ENCODE results near the gene MCC. TPM values are rescaled to one million over a fixed set of nuclear protein-coding genes. Genes with fewer than 3 reads are reported as not detected.

Gene MCC
- total RNA-seq, 1 experiment from 2014 or later: 0.41 TPM

GRCh38 chr5:112983363-112983762, 504.9 kb downstream of the MCC start:
- BruUV-seq (replicated peaks): no TSS peak
- H3K4me3 ChIP-seq (ENCODE audit: low read depth in 2 of 2, low read length in 2 of 2): no peak overlapping the region
- no peaks in the 10 kb centered on the region for H3K9me3 ChIP-seq (ENCODE audit: control insufficient read depth, insufficient read depth, low read depth, low read length)
- in situ Hi-C loops (cut with HindIII; ENCODE audit: low pct_unique_long_range_greater_than_20kb, low sequenced_read_pairs) (no loop called here), intact Hi-C loops (cut with micrococcal nuclease; ENCODE audit: unreplicated experiment) (no loop called here)
- CTCF ChIA-PET: no interaction called here
- ATAC-seq: no peak; the same call in 1 of the 2 replicates
- DNase-seq (ENCODE audit: low read depth, low spot score): no peak
- H3K4me1 ChIP-seq (ENCODE audit: control insufficient read depth, insufficient read depth, low read length): peaks cover 30% of the 10 kb centered on the region
- TF ChIP-seq CTCF (IDR thresholded peaks at IDR 0.05): no peak
- no peak for TF ChIP-seq SIN3A (IDR thresholded peaks at IDR 0.05; ENCODE audit: borderline replicate concordance, insufficient read depth, low read depth, low read length)
- no peak for TF ChIP-seq POLR2AphosphoS5 (IDR thresholded peaks at IDR 0.05; ENCODE audit: low read depth, low read length)
- no peak for TF ChIP-seq TCF7L2 (IDR thresholded peaks at IDR 0.05; ENCODE audit: low read depth, low read length)
- TF ChIP-seq, protein P1, sequence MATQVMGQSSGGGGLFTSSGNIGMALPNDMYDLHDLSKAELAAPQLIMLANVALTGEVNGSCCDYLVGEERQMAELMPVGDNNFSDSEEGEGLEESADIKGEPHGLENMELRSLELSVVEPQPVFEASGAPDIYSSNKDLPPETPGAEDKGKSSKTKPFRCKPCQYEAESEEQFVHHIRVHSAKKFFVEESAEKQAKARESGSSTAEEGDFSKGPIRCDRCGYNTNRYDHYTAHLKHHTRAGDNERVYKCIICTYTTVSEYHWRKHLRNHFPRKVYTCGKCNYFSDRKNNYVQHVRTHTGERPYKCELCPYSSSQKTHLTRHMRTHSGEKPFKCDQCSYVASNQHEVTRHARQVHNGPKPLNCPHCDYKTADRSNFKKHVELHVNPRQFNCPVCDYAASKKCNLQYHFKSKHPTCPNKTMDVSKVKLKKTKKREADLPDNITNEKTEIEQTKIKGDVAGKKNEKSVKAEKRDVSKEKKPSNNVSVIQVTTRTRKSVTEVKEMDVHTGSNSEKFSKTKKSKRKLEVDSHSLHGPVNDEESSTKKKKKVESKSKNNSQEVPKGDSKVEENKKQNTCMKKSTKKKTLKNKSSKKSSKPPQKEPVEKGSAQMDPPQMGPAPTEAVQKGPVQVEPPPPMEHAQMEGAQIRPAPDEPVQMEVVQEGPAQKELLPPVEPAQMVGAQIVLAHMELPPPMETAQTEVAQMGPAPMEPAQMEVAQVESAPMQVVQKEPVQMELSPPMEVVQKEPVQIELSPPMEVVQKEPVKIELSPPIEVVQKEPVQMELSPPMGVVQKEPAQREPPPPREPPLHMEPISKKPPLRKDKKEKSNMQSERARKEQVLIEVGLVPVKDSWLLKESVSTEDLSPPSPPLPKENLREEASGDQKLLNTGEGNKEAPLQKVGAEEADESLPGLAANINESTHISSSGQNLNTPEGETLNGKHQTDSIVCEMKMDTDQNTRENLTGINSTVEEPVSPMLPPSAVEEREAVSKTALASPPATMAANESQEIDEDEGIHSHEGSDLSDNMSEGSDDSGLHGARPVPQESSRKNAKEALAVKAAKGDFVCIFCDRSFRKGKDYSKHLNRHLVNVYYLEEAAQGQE (IDR thresholded peaks at IDR 0.05; ENCODE audit: insufficient read depth in 1 of 2, low read depth in 2 of 2, low read length in 1 of 2): no peak
- H3K27me3 ChIP-seq (ENCODE audit: control insufficient read depth, insufficient read depth, low read length): no peaks in the 10 kb centered on the region
- POLR2A ChIA-PET: no interaction called here
- H3K27ac ChIP-seq (ENCODE audit: low read length): no peak overlapping the region
- peaks cover 2% of the 10 kb centered on the region; the same call in 1 of the 2 replicates for H3K36me3 ChIP-seq (ENCODE audit: control insufficient read depth, insufficient read depth, low read length)

GRCh38 chr5:112979723-112980122, 508.5 kb downstream of the MCC start:
- H3K27ac ChIP-seq (ENCODE audit: low read length): peak overlapping the region; percentile 98
- CTCF ChIA-PET: no interaction called here
- in situ Hi-C loops (cut with HindIII; ENCODE audit: low pct_unique_long_range_greater_than_20kb, low sequenced_read_pairs): no loop called here

More at GRCh38 chr5:112979723-112980122, 508.5 kb downstream of the MCC start:
- BruUV-seq (replicated peaks): no TSS peak
- Histone ChIP-seq H3K4me1 (ENCODE audit: control insufficient read depth, insufficient read depth, low read length) (peaks cover 35% of the 10 kb centered on the region), H3K36me3 (ENCODE audit: control insufficient read depth, insufficient read depth, low read length) (peaks cover 2% of the 10 kb centered on the region), H3K4me3 (ENCODE audit: low read depth in 2 of 2, low read length in 2 of 2) (peak overlapping the region in 1 of 2 experiments; percentile 92; a peak in 2 of 4 replicates), H3K9me3 (ENCODE audit: control insufficient read depth, insufficient read depth, low read depth, low read length) (no peaks in the 10 kb centered on the region), H3K27me3 (ENCODE audit: control insufficient read depth, insufficient read depth, low read length) (no peaks in the 10 kb centered on the region)
- POLR2A ChIA-PET: no interaction called here
- TF ChIP-seq POLR2AphosphoS5 (IDR thresholded peaks at IDR 0.05; ENCODE audit: low read depth, low read length) (no peak), SIN3A (IDR thresholded peaks at IDR 0.05; ENCODE audit: borderline replicate concordance, insufficient read depth, low read depth, low read length) (no peak), TCF7L2 (IDR thresholded peaks at IDR 0.05; ENCODE audit: low read depth, low read length) (no peak), CTCF (IDR thresholded peaks at IDR 0.05) (no peak)
- TF ChIP-seq, protein P1 (IDR thresholded peaks at IDR 0.05; ENCODE audit: insufficient read depth in 1 of 2, low read depth in 2 of 2, low read length in 1 of 2): no peak
- DNase-seq (ENCODE audit: low read depth, low spot score) (no peak), ATAC-seq (no peak)
- intact Hi-C loops (cut with micrococcal nuclease; ENCODE audit: unreplicated experiment): no loop called here

Measured in Panc1 (cell line).